Dermis microvascular lymphatic vessel endothelial cell (primary cell): ENCODE data around the gene PRAMEF18. TPM values are rescaled to one million over a fixed set of nuclear protein-coding genes. Genes with fewer than 3 reads are reported as not detected.
"Not testable (repeated sequence)": the region's sequence is repeated elsewhere in the genome, so short reads cannot be mapped to it uniquely, and the experiment has no call there.

ENCODE experiments used
- DNase-seq, 2 donors: peaks; one replicate each; pipeline versions ENCODE4 v3.0.0 to v3.0.0-alpha.2; 2010; ENCODE audit warnings: low read depth in 2 of 2
- total RNA-seq: library from RNA; depleted of rRNA; stranded (reverse); fragments of >200 nt; gene quantifications from 2 replicates; pipeline ENCODE4 v1.2.1, GENCODE V29; 2014

PRAMEF18 gene
- not detected in 2 replicates for total RNA-seq

GRCh38 chr1:13225675-13226204 is at the start of gene PRAMEF18:
Gene PRAMEF18, minus strand, starts transcription at chr1:13226154. Its CDS starts 48 bp downstream, at chr1:13226106.
- DNase-seq = not testable (repeated sequence)

- not testable (repeated sequence) for DNase-seq
These were observed 39.2 kb upstream of the PRAMEF18 start for GRCh38 chr1:13265124-13265523.

GRCh38 chr1:13253898-13254297 is 27.9 kb upstream of the PRAMEF18 start, which contains the start of gene PRAMEF5:
Gene PRAMEF5, plus strand, starts transcription at chr1:13254198. Its CDS starts 5,071 bp downstream, at chr1:13259269.
- not testable (repeated sequence) for DNase-seq

GRCh38 chr1:13247122-13247521 is 21.2 kb upstream of the PRAMEF18 start:
- DNase-seq = not testable (repeated sequence)

GRCh38 chr1:13246554-13246871 is 20.6 kb upstream of the PRAMEF18 start:
- DNase-seq = not testable (repeated sequence)

GRCh38 chr1:13245841-13246553 is 20.0 kb upstream of the PRAMEF18 start:
- DNase-seq = not testable (repeated sequence)

GRCh38 chr1:13243536-13244263 is 17.7 kb upstream of the PRAMEF18 start:
- not testable (repeated sequence) for DNase-seq

- DNase-seq = not testable (repeated sequence)
These were observed 13.7 kb upstream of the PRAMEF18 start for GRCh38 chr1:13239633-13240032.

GRCh38 chr1:13237572-13237971 is 11.6 kb upstream of the PRAMEF18 start:
- DNase-seq = not testable (repeated sequence)

GRCh38 chr1:13234057-13234456 is 8.1 kb upstream of the PRAMEF18 start:
- not testable (repeated sequence) for DNase-seq

GRCh38 chr1:13232056-13232455 is 6.1 kb upstream of the PRAMEF18 start:
- not testable (repeated sequence) for DNase-seq

- DNase-seq = not testable (repeated sequence)
These were observed 5.3 kb upstream of the PRAMEF18 start for GRCh38 chr1:13231061-13231750.

- not testable (repeated sequence) for DNase-seq
These were observed 4.6 kb upstream of the PRAMEF18 start for GRCh38 chr1:13230601-13231000.

GRCh38 chr1:13230096-13230495 is 4.1 kb upstream of the PRAMEF18 start:
- DNase-seq = not testable (repeated sequence)

GRCh38 chr1:13228343-13228781 is 2.4 kb upstream of the PRAMEF18 start:
- no peak for DNase-seq

GRCh38 chr1:13227271-13228055 is 1.5 kb upstream of the PRAMEF18 start:
- not testable (repeated sequence) for DNase-seq

GRCh38 chr1:13224480-13225060 is 1.4 kb downstream of the PRAMEF18 start:
- no peak for DNase-seq

- DNase-seq = not testable (repeated sequence)
These were observed 3.2 kb downstream of the PRAMEF18 start for GRCh38 chr1:13222788-13223187.

- not testable (repeated sequence) for DNase-seq
These were observed 6.8 kb downstream of the PRAMEF18 start for GRCh38 chr1:13219203-13219602.

- DNase-seq = not testable (repeated sequence)
These were observed 9.3 kb downstream of the PRAMEF18 start for GRCh38 chr1:13216619-13217018.
